Ovary (tissue), 3 donors: ENCODE measurements around the gene DOK6.

ENCODE experiments used
- CTCF ChIP-seq, 3 donors: fragments of 450-650 bp in 2 of 3; fragments of 200-600 bp in 1 of 3; IDR thresholded peaks; one replicate each; pipeline versions ENCODE4 v1.5.1 to v1.8.0; 2016 to 2022; ENCODE audit warnings: antibody characterized with exemption in 3 of 3, mild to moderate bottlenecking in 1 of 3
- EP300 ChIP-seq: sonication (generic); formaldehyde crosslinking; IDR thresholded peaks from one replicate; pipeline ENCODE4 v1.6.1; 2017; ENCODE audit warnings: antibody characterized with exemption
- POLR2A ChIP-seq: fragments of 450-650 bp; IDR thresholded peaks from one replicate; pipeline ENCODE4 v1.6.1; 2017; ENCODE audit warnings: antibody characterized with exemption, mild to moderate bottlenecking, moderate library complexity
- donor health status: DM: no; HTN: no; CAD: no.

GRCh38 chr18:69838003-69838402, 437.3 kb downstream of the DOK6 start:
- TF ChIP-seq POLR2A, result no peak
- TF ChIP-seq CTCF (IDR thresholded peaks at IDR 0.05), result no peak
- no peak for TF ChIP-seq EP300
